ENCODE results near the gene TCN2.
"Not testable (repeated sequence)": the region's sequence is repeated elsewhere in the genome, so short reads cannot be mapped to it uniquely, and the experiment has no call there.

Gene TCN2

GRCh38 chr22:30626413-30626812 lies 19.4 kb downstream of the TCN2 start:
- Histone ChIP-seq H3K36me3 (ENCODE audit: control insufficient read depth in 1 of 2, insufficient read depth in 2 of 2, low read length in 2 of 2) (no peaks in the 10 kb centered on the region), H3K9ac (ENCODE audit: low read depth in 1 of 2, low read length in 2 of 2) (no peak overlapping the region), H3K27me3 (ENCODE audit: control insufficient read depth in 1 of 2, insufficient read depth in 2 of 2, low read length in 2 of 2) (no peaks in the 10 kb centered on the region), H3K4me1 (ENCODE audit: control insufficient read depth in 1 of 2, insufficient read depth in 2 of 2, low read length in 2 of 2) (no peaks in the 10 kb centered on the region), H3K9me3 (ENCODE audit: control insufficient read depth in 1 of 2, low read length in 2 of 2) (no peaks in the 10 kb centered on the region), H3K27ac (ENCODE audit: low read depth, low read length) (no peak overlapping the region), H3K4me3 (ENCODE audit: low read depth in 1 of 2, low read length in 2 of 2) (no peak overlapping the region)

GRCh38 chr22:30627471-30627870 lies 20.5 kb downstream of the TCN2 start:
- H3K4me1 ChIP-seq (ENCODE audit: control insufficient read depth in 1 of 2, insufficient read depth in 2 of 2, low read length in 2 of 2): no peaks in the 10 kb centered on the region
- H3K9ac ChIP-seq (ENCODE audit: low read depth in 1 of 2, low read length in 2 of 2): no peak overlapping the region
- H3K9me3 ChIP-seq (ENCODE audit: control insufficient read depth in 1 of 2, low read length in 2 of 2): no peaks in the 10 kb centered on the region
- H3K27me3 ChIP-seq (ENCODE audit: control insufficient read depth in 1 of 2, insufficient read depth in 2 of 2, low read length in 2 of 2): no peaks in the 10 kb centered on the region
- H3K36me3 ChIP-seq (ENCODE audit: control insufficient read depth in 1 of 2, insufficient read depth in 2 of 2, low read length in 2 of 2): no peaks in the 10 kb centered on the region
- no peak overlapping the region for H3K27ac ChIP-seq (ENCODE audit: low read depth, low read length)
- no peak overlapping the region for H3K4me3 ChIP-seq (ENCODE audit: low read depth in 1 of 2, low read length in 2 of 2)

GRCh38 chr22:30628491-30628890 lies 21.5 kb downstream of the TCN2 start:
- H3K4me1 ChIP-seq (ENCODE audit: control insufficient read depth in 1 of 2, insufficient read depth in 2 of 2, low read length in 2 of 2): no peaks in the 10 kb centered on the region
- H3K36me3 ChIP-seq (ENCODE audit: control insufficient read depth in 1 of 2, insufficient read depth in 2 of 2, low read length in 2 of 2): no peaks in the 10 kb centered on the region
- no peaks in the 10 kb centered on the region for H3K9me3 ChIP-seq (ENCODE audit: control insufficient read depth in 1 of 2, low read length in 2 of 2)
- H3K9ac ChIP-seq (ENCODE audit: low read depth in 1 of 2, low read length in 2 of 2): no peak overlapping the region
- no peaks in the 10 kb centered on the region for H3K27me3 ChIP-seq (ENCODE audit: control insufficient read depth in 1 of 2, insufficient read depth in 2 of 2, low read length in 2 of 2)
- H3K4me3 ChIP-seq (ENCODE audit: low read depth in 1 of 2, low read length in 2 of 2): no peak overlapping the region
- no peak overlapping the region for H3K27ac ChIP-seq (ENCODE audit: low read depth, low read length)

GRCh38 chr22:30631469-30631868 lies 24.5 kb downstream of the TCN2 start:
- H3K27me3 ChIP-seq (ENCODE audit: control insufficient read depth in 1 of 2, insufficient read depth in 2 of 2, low read length in 2 of 2); H3K36me3 ChIP-seq (ENCODE audit: control insufficient read depth in 1 of 2, insufficient read depth in 2 of 2, low read length in 2 of 2); H3K9ac ChIP-seq (ENCODE audit: low read depth in 1 of 2, low read length in 2 of 2); H3K9me3 ChIP-seq (ENCODE audit: control insufficient read depth in 1 of 2, low read length in 2 of 2); H3K27ac ChIP-seq (ENCODE audit: low read depth, low read length); H3K4me3 ChIP-seq (ENCODE audit: low read depth in 1 of 2, low read length in 2 of 2): not testable (repeated sequence)
- H3K4me1 ChIP-seq (ENCODE audit: control insufficient read depth in 1 of 2, insufficient read depth in 2 of 2, low read length in 2 of 2): peaks cover 8 to 21% of the 10 kb centered on the region in 2 donors

GRCh38 chr22:30634471-30635233 lies 27.7 kb downstream of the TCN2 start:
- Histone ChIP-seq H3K36me3 (ENCODE audit: control insufficient read depth in 1 of 2, insufficient read depth in 2 of 2, low read length in 2 of 2) (no peaks in the 10 kb centered on the region), H3K27me3 (ENCODE audit: control insufficient read depth in 1 of 2, insufficient read depth in 2 of 2, low read length in 2 of 2) (no peaks in the 10 kb centered on the region), H3K4me1 (ENCODE audit: control insufficient read depth in 1 of 2, insufficient read depth in 2 of 2, low read length in 2 of 2) (peaks cover 14 to 29% of the 10 kb centered on the region in 2 donors), H3K9ac (ENCODE audit: low read depth in 1 of 2, low read length in 2 of 2) (peak overlapping the region; percentile 35 to 47), H3K4me3 (ENCODE audit: low read depth in 1 of 2, low read length in 2 of 2) (peak overlapping the region; percentile 44 to 52), H3K27ac (ENCODE audit: low read depth, low read length) (peak overlapping the region; percentile 83), H3K9me3 (ENCODE audit: control insufficient read depth in 1 of 2, low read length in 2 of 2) (no peaks in the 10 kb centered on the region)

GRCh38 chr22:30635273-30636225 lies 28.6 kb downstream of the TCN2 start, which contains the start of gene SLC35E4:
Gene SLC35E4, plus strand, starts transcription at chr22:30635781. Its CDS starts 670 bp downstream, at chr22:30636451.
- peak within 1 kb of the TSS; percentile 76 to 88 for H3K9ac ChIP-seq (ENCODE audit: low read depth in 1 of 2, low read length in 2 of 2)
- H3K27me3 ChIP-seq (ENCODE audit: control insufficient read depth in 1 of 2, insufficient read depth in 2 of 2, low read length in 2 of 2): no peaks in the 10 kb centered on the region
- peak within 1 kb of the TSS; percentile 83 for H3K27ac ChIP-seq (ENCODE audit: low read depth, low read length)
- H3K9me3 ChIP-seq (ENCODE audit: control insufficient read depth in 1 of 2, low read length in 2 of 2): no peaks in the 10 kb centered on the region
- peaks cover 14 to 29% of the 10 kb centered on the region in 2 donors for H3K4me1 ChIP-seq (ENCODE audit: control insufficient read depth in 1 of 2, insufficient read depth in 2 of 2, low read length in 2 of 2)
- no peaks in the 10 kb centered on the region for H3K36me3 ChIP-seq (ENCODE audit: control insufficient read depth in 1 of 2, insufficient read depth in 2 of 2, low read length in 2 of 2)
- H3K4me3 ChIP-seq (ENCODE audit: low read depth in 1 of 2, low read length in 2 of 2): peak within 1 kb of the TSS; percentile 74 to 89

GRCh38 chr22:30636226-30637077 lies 29.5 kb downstream of the TCN2 start:
- Histone ChIP-seq H3K27ac (ENCODE audit: low read depth, low read length) (no peak overlapping the region), H3K9ac (ENCODE audit: low read depth in 1 of 2, low read length in 2 of 2) (peak overlapping the region; percentile 76 to 88), H3K4me3 (ENCODE audit: low read depth in 1 of 2, low read length in 2 of 2) (peak overlapping the region; percentile 74 to 89), H3K9me3 (ENCODE audit: control insufficient read depth in 1 of 2, low read length in 2 of 2) (no peaks in the 10 kb centered on the region), H3K4me1 (ENCODE audit: control insufficient read depth in 1 of 2, insufficient read depth in 2 of 2, low read length in 2 of 2) (peaks cover 14 to 29% of the 10 kb centered on the region in 2 donors), H3K27me3 (ENCODE audit: control insufficient read depth in 1 of 2, insufficient read depth in 2 of 2, low read length in 2 of 2) (no peaks in the 10 kb centered on the region), H3K36me3 (ENCODE audit: control insufficient read depth in 1 of 2, insufficient read depth in 2 of 2, low read length in 2 of 2) (no peaks in the 10 kb centered on the region)

- Histone ChIP-seq H3K9ac (ENCODE audit: low read depth in 1 of 2, low read length in 2 of 2) (no peak overlapping the region), H3K9me3 (ENCODE audit: control insufficient read depth in 1 of 2, low read length in 2 of 2) (no peaks in the 10 kb centered on the region), H3K4me1 (ENCODE audit: control insufficient read depth in 1 of 2, insufficient read depth in 2 of 2, low read length in 2 of 2) (peaks cover 14 to 29% of the 10 kb centered on the region in 2 donors), H3K4me3 (ENCODE audit: low read depth in 1 of 2, low read length in 2 of 2) (no peak overlapping the region), H3K27me3 (ENCODE audit: control insufficient read depth in 1 of 2, insufficient read depth in 2 of 2, low read length in 2 of 2) (no peaks in the 10 kb centered on the region), H3K36me3 (ENCODE audit: control insufficient read depth in 1 of 2, insufficient read depth in 2 of 2, low read length in 2 of 2) (no peaks in the 10 kb centered on the region), H3K27ac (ENCODE audit: low read depth, low read length) (no peak overlapping the region)
Observed at GRCh38 chr22:30637701-30638114, 30.7 kb downstream of the TCN2 start.

GRCh38 chr22:30640361-30640760 lies 33.4 kb downstream of the TCN2 start:
- peaks cover 14 to 16% of the 10 kb centered on the region in 2 donors for H3K4me1 ChIP-seq (ENCODE audit: control insufficient read depth in 1 of 2, insufficient read depth in 2 of 2, low read length in 2 of 2)
- no peaks in the 10 kb centered on the region for H3K27me3 ChIP-seq (ENCODE audit: control insufficient read depth in 1 of 2, insufficient read depth in 2 of 2, low read length in 2 of 2)
- H3K9me3 ChIP-seq (ENCODE audit: control insufficient read depth in 1 of 2, low read length in 2 of 2): no peaks in the 10 kb centered on the region
- H3K9ac ChIP-seq (ENCODE audit: low read depth in 1 of 2, low read length in 2 of 2): no peak overlapping the region
- no peak overlapping the region for H3K27ac ChIP-seq (ENCODE audit: low read depth, low read length)
- H3K36me3 ChIP-seq (ENCODE audit: control insufficient read depth in 1 of 2, insufficient read depth in 2 of 2, low read length in 2 of 2): no peaks in the 10 kb centered on the region
- H3K4me3 ChIP-seq (ENCODE audit: low read depth in 1 of 2, low read length in 2 of 2): no peak overlapping the region

All from duodenal mucosa (tissue), 2 donors.